DND-41 (cell line): ENCODE measurements around the gene MAPKAPK3.

Experiments used
- ATAC-seq: fragments of 200-7000 bp; cut with Tn5 transposase; 3 replicates; pipeline ENCODE4 v1.9.1; 2021; ENCODE audit warnings: low read depth; ENCODE audit not compliant: insufficient read depth
- DNase-seq: peaks from one replicate; pipeline ENCODE4 v3.0.0-alpha.2; 2020
- H2AFZ ChIP-seq: 2 replicates; pipeline ENCODE4 v1.6.0; 2012; ENCODE audit warnings: low read depth, low read length
- H3K27ac ChIP-seq: 2 replicates; pipeline ENCODE4 v1.5.1; 2012; ENCODE audit warnings: low read length, inconsistent platforms
- H3K27me3 ChIP-seq: fragments of 200-600 bp; sonication (generic); 2 replicates; pipeline ENCODE4 v1.6.0; 2012; ENCODE audit warnings: low read length, mild to moderate bottlenecking, inconsistent platforms; ENCODE audit not compliant: insufficient read depth, poor library complexity
- H3K36me3 ChIP-seq: 2 replicates; pipeline ENCODE4 v1.5.1; 2012; ENCODE audit warnings: low read length, inconsistent platforms; ENCODE audit not compliant: insufficient read depth
- H3K4me1 ChIP-seq: 2 replicates; pipeline ENCODE4 v1.5.1; 2012; ENCODE audit warnings: mild to moderate bottlenecking, low read length; ENCODE audit not compliant: insufficient read depth
- H3K4me2 ChIP-seq: 2 replicates; pipeline ENCODE4 v1.6.0; 2012; ENCODE audit warnings: mild to moderate bottlenecking, moderate library complexity, low read length, inconsistent platforms; ENCODE audit not compliant: insufficient read depth
- H3K4me3 ChIP-seq, 2 experiments: fragments of 200-600 bp in 1 of 2; shearing (Covaris generic) in 1 of 2; 2 replicates each; pipeline ENCODE4 v1.5.1; 2012 to 2016; ENCODE audit warnings: inconsistent platforms in 2 of 2, low read length in 2 of 2, mild to moderate bottlenecking in 2 of 2, low read depth in 1 of 2, moderate library complexity in 1 of 2
- H3K79me2 ChIP-seq: 2 replicates; pipeline ENCODE4 v1.6.0; 2012; ENCODE audit warnings: low read length, inconsistent platforms; ENCODE audit not compliant: insufficient read depth
- H3K9ac ChIP-seq: 2 replicates; pipeline ENCODE4 v1.6.0; 2012; ENCODE audit warnings: low read depth, mild to moderate bottlenecking, inconsistent platforms, low read length, moderate library complexity
- H3K9me3 ChIP-seq: 2 replicates; pipeline ENCODE4 v1.5.1; 2012; ENCODE audit warnings: low read length, moderate library complexity, mild to moderate bottlenecking, inconsistent platforms; ENCODE audit not compliant: insufficient read depth, severe bottlenecking
- H4K20me1 ChIP-seq: 2 replicates; pipeline ENCODE4 v1.6.0; 2012; ENCODE audit warnings: low read length; ENCODE audit not compliant: insufficient read depth
- CTCF ChIP-seq: IDR thresholded peaks from 2 replicates; pipeline ENCODE4 v1.5.1; 2012; ENCODE audit warnings: borderline replicate concordance, low read length, moderate library complexity, mild to moderate bottlenecking; ENCODE audit not compliant: poor library complexity, severe bottlenecking; ENCODE audit errors: extremely low read depth
- EZH2 ChIP-seq: IDR thresholded peaks from 3 replicates; pipeline ENCODE4 v1.6.1; 2012; ENCODE audit warnings: borderline replicate concordance, low read depth, mild to moderate bottlenecking, moderate library complexity, low read length, inconsistent platforms; ENCODE audit not compliant: severe bottlenecking

MAPKAPK3 gene

GRCh38 chr3:50648313-50648712 lies 31.4 kb downstream of the MAPKAPK3 start:
- DNase-seq: no peak
- H3K9ac ChIP-seq: no peak overlapping the region
- no peak overlapping the region for H3K4me2 ChIP-seq
- H3K79me2 ChIP-seq: peaks cover 2% of the 10 kb centered on the region; the same call in 1 of the 2 replicates
- H4K20me1 ChIP-seq: peaks cover 73% of the 10 kb centered on the region
- H3K27me3 ChIP-seq: no peaks in the 10 kb centered on the region
- no peak overlapping the region for H3K4me3 ChIP-seq
- no peak for ATAC-seq
- H3K27ac ChIP-seq: no peak overlapping the region
- TF ChIP-seq EZH2: no peak
- no peak for TF ChIP-seq CTCF
- H3K4me1 ChIP-seq: no peaks in the 10 kb centered on the region
- H2AFZ ChIP-seq: no peak overlapping the region
- peaks cover 65% of the 10 kb centered on the region for H3K36me3 ChIP-seq
- no peaks in the 10 kb centered on the region for H3K9me3 ChIP-seq

- H3K4me1 ChIP-seq: no peaks in the 10 kb centered on the region
- no peak for DNase-seq
- TF ChIP-seq EZH2 (no peak), CTCF (no peak)
- no peaks in the 10 kb centered on the region for H3K27me3 ChIP-seq
- H3K9ac ChIP-seq: no peak overlapping the region
- H2AFZ ChIP-seq: no peak overlapping the region
- ATAC-seq: no peak
- H3K79me2 ChIP-seq: no peaks in the 10 kb centered on the region
- no peak overlapping the region for H3K27ac ChIP-seq
- H3K36me3 ChIP-seq: peaks cover 59% of the 10 kb centered on the region
- peaks cover 67% of the 10 kb centered on the region for H4K20me1 ChIP-seq
- no peak overlapping the region for H3K4me3 ChIP-seq
- H3K9me3 ChIP-seq: no peaks in the 10 kb centered on the region
- no peak overlapping the region for H3K4me2 ChIP-seq
Observed at GRCh38 chr3:50648944-50649343, 32.0 kb downstream of the MAPKAPK3 start.

GRCh38 chr3:50649451-50649931 lies 32.5 kb downstream of the MAPKAPK3 start:
- no peaks in the 10 kb centered on the region for H3K4me1 ChIP-seq
- H3K36me3 ChIP-seq: peaks cover 53% of the 10 kb centered on the region
- DNase-seq: no peak
- TF ChIP-seq EZH2: no peak
- TF ChIP-seq CTCF: no peak
- no peak overlapping the region for H3K4me3 ChIP-seq
- peaks cover 64% of the 10 kb centered on the region for H4K20me1 ChIP-seq
- H2AFZ ChIP-seq: no peak overlapping the region
- no peaks in the 10 kb centered on the region for H3K27me3 ChIP-seq
- H3K27ac ChIP-seq: no peak overlapping the region
- no peak overlapping the region for H3K4me2 ChIP-seq
- ATAC-seq: no peak
- no peaks in the 10 kb centered on the region for H3K79me2 ChIP-seq
- H3K9ac ChIP-seq: no peak overlapping the region
- H3K9me3 ChIP-seq: no peaks in the 10 kb centered on the region

- no peak for DNase-seq
- Histone ChIP-seq H3K27me3 (no peaks in the 10 kb centered on the region), H3K27ac (no peak overlapping the region), H3K36me3 (peaks cover 48% of the 10 kb centered on the region), H3K79me2 (no peaks in the 10 kb centered on the region), H3K4me1 (no peaks in the 10 kb centered on the region), H3K9ac (no peak overlapping the region), H3K4me3 (no peak overlapping the region), H3K4me2 (no peak overlapping the region), H2AFZ (no peak overlapping the region), H4K20me1 (peaks cover 61% of the 10 kb centered on the region), H3K9me3 (no peaks in the 10 kb centered on the region)
- TF ChIP-seq CTCF: no peak
- no peak for TF ChIP-seq EZH2
- no peak for ATAC-seq
Observed at GRCh38 chr3:50650018-50650417, 33.1 kb downstream of the MAPKAPK3 start.
